ENCODE data around the gene PKNOX2.

The PKNOX2 gene

GRCh38 chr11:125156346-125157117 lies 8.0 kb upstream of the PKNOX2 start:
- TF ChIP-seq, protein P1, sequence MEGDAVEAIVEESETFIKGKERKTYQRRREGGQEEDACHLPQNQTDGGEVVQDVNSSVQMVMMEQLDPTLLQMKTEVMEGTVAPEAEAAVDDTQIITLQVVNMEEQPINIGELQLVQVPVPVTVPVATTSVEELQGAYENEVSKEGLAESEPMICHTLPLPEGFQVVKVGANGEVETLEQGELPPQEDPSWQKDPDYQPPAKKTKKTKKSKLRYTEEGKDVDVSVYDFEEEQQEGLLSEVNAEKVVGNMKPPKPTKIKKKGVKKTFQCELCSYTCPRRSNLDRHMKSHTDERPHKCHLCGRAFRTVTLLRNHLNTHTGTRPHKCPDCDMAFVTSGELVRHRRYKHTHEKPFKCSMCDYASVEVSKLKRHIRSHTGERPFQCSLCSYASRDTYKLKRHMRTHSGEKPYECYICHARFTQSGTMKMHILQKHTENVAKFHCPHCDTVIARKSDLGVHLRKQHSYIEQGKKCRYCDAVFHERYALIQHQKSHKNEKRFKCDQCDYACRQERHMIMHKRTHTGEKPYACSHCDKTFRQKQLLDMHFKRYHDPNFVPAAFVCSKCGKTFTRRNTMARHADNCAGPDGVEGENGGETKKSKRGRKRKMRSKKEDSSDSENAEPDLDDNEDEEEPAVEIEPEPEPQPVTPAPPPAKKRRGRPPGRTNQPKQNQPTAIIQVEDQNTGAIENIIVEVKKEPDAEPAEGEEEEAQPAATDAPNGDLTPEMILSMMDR (IDR thresholded peaks at IDR 0.05; ENCODE audit: insufficient read depth, low read length, missing control alignments): no peak
- DNase-seq (ENCODE audit: low read depth, low spot score): no peak
- no peak overlapping the region for H3K4me3 ChIP-seq (ENCODE audit: low read depth, low read length)
- POLR2A ChIA-PET: no interaction called here
- CTCF ChIA-PET: interaction anchor here (5.4 to 7.2 kb wide), 2 partner anchors 14 to 189 kb away, joined by 30 to 52 read pairs; no protein-coding TSS in a partner anchor

DNA sequence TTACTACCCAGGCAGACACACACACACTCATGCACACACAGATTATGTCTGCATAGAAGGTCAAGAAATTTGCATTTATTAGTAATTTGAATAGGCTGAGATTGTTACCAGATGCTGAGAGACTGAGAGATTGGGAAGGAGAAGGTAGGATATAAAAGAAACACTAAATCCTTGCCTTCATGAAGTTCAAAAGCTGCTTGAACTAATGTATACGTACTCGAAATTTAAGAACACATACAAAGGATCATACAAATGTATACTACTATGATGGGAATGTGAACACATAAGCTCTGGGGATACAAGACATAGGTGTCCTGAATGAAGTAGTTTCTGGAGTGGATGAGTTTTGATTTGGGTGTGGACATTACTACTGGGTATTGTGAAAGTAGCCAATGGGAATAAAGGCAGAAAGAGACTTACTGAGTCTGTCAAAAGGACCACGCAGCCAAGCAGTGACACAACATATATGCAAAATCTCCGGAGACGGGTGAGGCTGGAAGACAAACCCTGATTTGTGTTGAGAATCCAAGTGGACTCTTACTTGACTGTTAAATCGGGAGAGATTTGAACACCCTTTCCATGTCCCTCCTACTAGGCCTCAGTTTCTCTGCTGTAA lies 7.3 kb upstream of the PKNOX2 start:
- DNase-seq (ENCODE audit: low read depth, low spot score): no peak
- POLR2A ChIA-PET: no interaction called here
- TF ChIP-seq, protein P1 (IDR thresholded peaks at IDR 0.05; ENCODE audit: insufficient read depth, low read length, missing control alignments): no peak
- H3K4me3 ChIP-seq (ENCODE audit: low read depth, low read length): no peak overlapping the region
- CTCF ChIA-PET: interaction anchor here (5.4 to 7.2 kb wide), 2 partner anchors 15 to 189 kb away, joined by 30 to 52 read pairs; no protein-coding TSS in a partner anchor

GRCh38 chr11:125157953-125158680 lies 6.4 kb upstream of the PKNOX2 start:
- DNase-seq (ENCODE audit: low read depth, low spot score): no peak
- POLR2A ChIA-PET: no interaction called here
- H3K4me3 ChIP-seq (ENCODE audit: low read depth, low read length): no peak overlapping the region
- TF ChIP-seq, protein P1 (IDR thresholded peaks at IDR 0.05; ENCODE audit: insufficient read depth, low read length, missing control alignments): no peak
- CTCF ChIA-PET: interaction anchor here (5.4 to 7.2 kb wide), 2 partner anchors 16 to 188 kb away, joined by 30 to 52 read pairs; no protein-coding TSS in a partner anchor

- ChIA-PET CTCF (interaction anchor here (0.8 to 8.2 kb wide), 6 partner anchors 11 to 242 kb away, joined by 3 to 94 read pairs (median 4); no protein-coding TSS in a partner anchor), POLR2A (no interaction called here)
- no peak overlapping the region for H3K4me3 ChIP-seq (ENCODE audit: low read depth, low read length)
- no peak for DNase-seq (ENCODE audit: low read depth, low spot score)
- TF ChIP-seq, protein P1 (IDR thresholded peaks at IDR 0.05; ENCODE audit: insufficient read depth, low read length, missing control alignments): no peak
Measured at GRCh38 chr11:125162743-125163142, 1.8 kb upstream of the PKNOX2 start.

DNA sequence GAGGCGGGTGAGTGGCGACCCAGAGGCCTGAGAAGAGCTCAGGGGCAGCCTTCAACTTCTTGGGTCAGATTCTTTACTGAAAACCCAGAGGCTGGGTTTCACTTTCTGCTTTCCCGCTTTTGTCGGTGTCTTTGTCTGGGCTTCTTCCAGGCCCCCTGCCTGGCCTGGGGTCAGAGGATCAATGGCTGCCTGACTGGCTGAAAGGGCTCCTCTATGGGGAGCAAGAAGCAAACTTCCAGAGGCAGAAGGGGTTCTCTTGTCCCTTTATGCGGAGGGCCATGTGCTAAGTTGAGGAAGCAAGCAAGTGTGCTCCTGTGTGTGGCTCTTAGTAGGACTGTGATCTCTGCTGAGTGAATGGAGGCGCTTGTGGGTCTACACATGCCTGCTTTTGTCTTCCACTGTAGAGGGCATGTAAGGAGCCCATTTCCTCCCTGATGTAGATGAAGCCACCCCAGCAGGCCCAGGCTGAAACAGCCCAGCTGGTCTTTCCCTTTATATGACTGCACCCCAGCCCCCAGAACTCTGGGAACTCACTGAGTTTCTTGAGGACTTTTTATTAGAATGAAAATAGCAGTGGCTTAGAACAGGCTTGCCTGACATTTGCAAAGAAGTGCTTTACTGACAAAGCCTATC lies 1.0 kb upstream of the PKNOX2 start:
- TF ChIP-seq, protein P1 (IDR thresholded peaks at IDR 0.05; ENCODE audit: insufficient read depth, low read length, missing control alignments): no peak
- no peak for DNase-seq (ENCODE audit: low read depth, low spot score)
- no peak overlapping the region for H3K4me3 ChIP-seq (ENCODE audit: low read depth, low read length)
- ChIA-PET CTCF (interaction anchor here (0.7 to 8.2 kb wide), 8 partner anchors 11 to 241 kb away, joined by 3 to 94 read pairs (median 4); no protein-coding TSS in a partner anchor), POLR2A (no interaction called here)
